ENCODE data around the gene PPP1CC. TPM values are rescaled to one million over a fixed set of nuclear protein-coding genes. Genes with fewer than 3 reads are reported as not detected.

Gene PPP1CC
- total RNA-seq, 3 donors from 2014 or later (not counting 1 experiment from before 2014, with no cell fraction given) = 114 to 121 (median 117) TPM

DNA sequence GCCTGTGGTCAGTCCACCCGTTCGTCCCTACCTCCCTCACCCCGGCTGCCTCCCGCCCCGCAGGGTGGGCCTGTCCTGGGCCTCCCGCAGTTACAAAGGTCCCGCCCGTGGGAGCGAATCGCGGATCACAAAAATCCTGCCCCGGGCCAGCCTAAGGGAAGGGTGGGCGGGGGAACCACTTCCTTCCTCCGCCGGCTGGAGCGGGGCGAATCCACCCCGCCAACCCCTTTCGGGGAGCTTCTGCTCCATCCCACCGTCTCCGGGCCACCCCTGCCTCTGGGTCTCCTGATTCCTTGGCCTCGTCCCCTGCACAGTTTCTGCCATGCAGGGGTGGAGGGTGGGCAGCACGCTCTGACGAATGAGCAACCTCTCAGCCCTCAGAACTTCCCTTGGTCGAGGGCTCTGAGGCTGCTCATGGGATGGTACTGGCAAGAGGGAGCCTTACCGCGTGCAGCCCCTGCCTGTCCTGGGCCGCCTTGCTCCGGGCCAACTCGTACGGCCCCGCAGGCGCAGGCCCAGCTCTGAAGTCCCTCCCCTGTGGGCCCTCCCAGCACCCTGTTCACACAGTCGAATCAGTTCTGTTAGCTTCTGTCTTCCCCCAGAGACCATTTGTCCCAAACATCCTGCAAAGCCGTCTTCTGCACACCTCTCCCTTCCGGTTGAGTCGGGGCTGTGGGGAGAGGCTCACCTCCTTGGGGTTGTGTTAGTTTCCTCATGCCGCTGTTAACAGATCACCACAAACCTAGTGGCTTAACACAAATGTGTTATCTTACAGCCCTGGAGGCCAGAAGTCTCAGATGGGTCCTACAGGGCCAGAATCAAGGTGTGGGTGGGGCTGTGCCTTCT lies 53.2 kb downstream of the PPP1CC start:
- peaks cover 36 to 56% of the 10 kb centered on the region in 2 donors for H3K4me1 Mint-ChIP-seq

DNA sequence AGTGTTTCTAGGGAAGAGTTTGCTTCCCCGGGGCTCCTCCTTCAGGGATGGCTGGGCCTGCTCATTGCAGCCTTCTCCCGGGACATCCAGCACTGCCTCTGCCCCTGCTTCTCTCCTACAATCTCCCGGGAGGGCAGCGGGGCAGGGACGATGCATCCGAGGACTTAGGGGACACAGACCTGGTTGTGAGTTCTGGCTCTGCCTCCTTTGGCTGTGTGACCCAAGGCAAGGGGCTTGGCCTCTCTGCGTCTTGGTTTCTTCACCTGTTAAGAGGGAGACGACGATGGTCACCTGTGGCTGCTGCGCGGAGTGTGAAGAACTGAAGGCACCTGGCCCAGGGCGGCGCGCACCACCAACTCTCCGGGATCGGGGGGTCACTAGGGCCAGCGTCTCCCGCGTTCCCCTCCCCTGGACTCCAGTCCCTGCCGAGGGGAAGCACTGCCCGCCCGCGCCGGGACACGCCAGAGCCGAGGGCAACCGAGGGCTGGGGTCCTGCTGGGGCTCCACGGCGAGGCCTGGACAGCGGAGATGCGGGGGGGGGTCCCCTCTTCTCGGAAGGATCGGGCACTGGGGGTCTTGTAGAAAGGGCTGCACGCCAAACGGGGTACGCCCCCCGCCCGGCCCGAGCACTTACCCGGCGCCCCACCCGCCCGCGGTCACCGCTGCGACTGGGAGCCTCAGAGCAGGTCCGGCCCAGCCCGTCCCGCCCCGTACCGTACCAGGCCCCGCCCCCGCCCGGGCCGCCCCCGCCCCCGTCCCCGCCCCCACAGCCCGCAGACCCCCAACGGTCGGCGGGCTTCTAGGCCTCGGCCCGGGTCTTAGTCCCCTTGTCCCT lies 54.0 kb downstream of the PPP1CC start, which contains the start of gene HVCN1:
HVCN1 (minus strand) TSS at position 670 of the 835 bp plus-strand sequence. CDS start 5,870 bp downstream, outside the sequence.
- no peaks in the 10 kb centered on the region for H3K36me3 Mint-ChIP-seq
- peak in 1 of 2 donors; percentile 59 for DNase-seq
- H3K4me3 ChIP-seq (ENCODE audit: low read length) = peak within 1 kb of the TSS; percentile 77
- intact Hi-C loops (cut with micrococcal nuclease) = loop anchor here (1.0 kb wide), 2 partner anchors 10 to 27 kb away; no protein-coding TSS in a partner anchor
- H3K27ac Mint-ChIP-seq = peak within 1 kb of the TSS; percentile 81 to 92
- no peaks in the 10 kb centered on the region for H3K36me3 ChIP-seq (ENCODE audit: control insufficient read depth, insufficient read depth, low read length)
- TF ChIP-seq, protein P1, sequence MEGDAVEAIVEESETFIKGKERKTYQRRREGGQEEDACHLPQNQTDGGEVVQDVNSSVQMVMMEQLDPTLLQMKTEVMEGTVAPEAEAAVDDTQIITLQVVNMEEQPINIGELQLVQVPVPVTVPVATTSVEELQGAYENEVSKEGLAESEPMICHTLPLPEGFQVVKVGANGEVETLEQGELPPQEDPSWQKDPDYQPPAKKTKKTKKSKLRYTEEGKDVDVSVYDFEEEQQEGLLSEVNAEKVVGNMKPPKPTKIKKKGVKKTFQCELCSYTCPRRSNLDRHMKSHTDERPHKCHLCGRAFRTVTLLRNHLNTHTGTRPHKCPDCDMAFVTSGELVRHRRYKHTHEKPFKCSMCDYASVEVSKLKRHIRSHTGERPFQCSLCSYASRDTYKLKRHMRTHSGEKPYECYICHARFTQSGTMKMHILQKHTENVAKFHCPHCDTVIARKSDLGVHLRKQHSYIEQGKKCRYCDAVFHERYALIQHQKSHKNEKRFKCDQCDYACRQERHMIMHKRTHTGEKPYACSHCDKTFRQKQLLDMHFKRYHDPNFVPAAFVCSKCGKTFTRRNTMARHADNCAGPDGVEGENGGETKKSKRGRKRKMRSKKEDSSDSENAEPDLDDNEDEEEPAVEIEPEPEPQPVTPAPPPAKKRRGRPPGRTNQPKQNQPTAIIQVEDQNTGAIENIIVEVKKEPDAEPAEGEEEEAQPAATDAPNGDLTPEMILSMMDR (IDR thresholded peaks at IDR 0.05) = no peak
- no peaks in the 10 kb centered on the region for H3K27me3 ChIP-seq (ENCODE audit: control insufficient read depth, insufficient read depth, low read length)
- peak; percentile 73 to 77 (median 73) for ATAC-seq
- H3K27ac ChIP-seq (ENCODE audit: low read length) = peak within 1 kb of the TSS; percentile 75
- H3K9me3 ChIP-seq (ENCODE audit: control insufficient read depth, insufficient read depth, low read length) = no peaks in the 10 kb centered on the region
- H3K9me3 Mint-ChIP-seq = no peaks in the 10 kb centered on the region
- no peaks in the 10 kb centered on the region for H3K27me3 Mint-ChIP-seq (ENCODE audit: low read depth in 2 of 2)
- H3K4me1 ChIP-seq (ENCODE audit: control insufficient read depth, insufficient read depth, low read length) = peaks cover 59% of the 10 kb centered on the region
- H3K4me3 Mint-ChIP-seq = peak within 1 kb of the TSS; percentile 91
- 6% methylated on average over 61 of the region's 64 CpGs for WGBS (ENCODE audit: insufficient coverage)
- H3K4me1 Mint-ChIP-seq = peaks cover 41 to 61% of the 10 kb centered on the region in 2 donors

More for the DNA sequence above, 53.2 kb downstream of the PPP1CC start:
- Mint-ChIP-seq H3K27me3 (ENCODE audit: low read depth in 2 of 2) (no peaks in the 10 kb centered on the region), H3K9me3 (no peaks in the 10 kb centered on the region), H3K27ac (peak overlapping the region; percentile 81 to 92), H3K4me3 (peak overlapping the region; percentile 91), H3K36me3 (no peaks in the 10 kb centered on the region)
- intact Hi-C loops (cut with micrococcal nuclease) = loop anchor here (1.0 kb wide), 2 partner anchors 9 to 28 kb away; no protein-coding TSS in a partner anchor
- under 1% methylated on average over 37 of the region's 38 CpGs for WGBS (ENCODE audit: insufficient coverage)
- H3K4me3 ChIP-seq (ENCODE audit: low read length) = peak overlapping the region; percentile 77
- TF ChIP-seq, protein P1 (IDR thresholded peaks at IDR 0.05) = no peak
- H3K36me3 ChIP-seq (ENCODE audit: control insufficient read depth, insufficient read depth, low read length) = no peaks in the 10 kb centered on the region
- H3K4me1 ChIP-seq (ENCODE audit: control insufficient read depth, insufficient read depth, low read length) = peaks cover 65% of the 10 kb centered on the region
- ATAC-seq (peak; percentile 77 to 83 (median 80)), DNase-seq (peak; percentile 40 to 74)
- no peaks in the 10 kb centered on the region for H3K9me3 ChIP-seq (ENCODE audit: control insufficient read depth, insufficient read depth, low read length)
- peak overlapping the region; percentile 75 for H3K27ac ChIP-seq (ENCODE audit: low read length)
- no peaks in the 10 kb centered on the region for H3K27me3 ChIP-seq (ENCODE audit: control insufficient read depth, insufficient read depth, low read length)

DNA sequence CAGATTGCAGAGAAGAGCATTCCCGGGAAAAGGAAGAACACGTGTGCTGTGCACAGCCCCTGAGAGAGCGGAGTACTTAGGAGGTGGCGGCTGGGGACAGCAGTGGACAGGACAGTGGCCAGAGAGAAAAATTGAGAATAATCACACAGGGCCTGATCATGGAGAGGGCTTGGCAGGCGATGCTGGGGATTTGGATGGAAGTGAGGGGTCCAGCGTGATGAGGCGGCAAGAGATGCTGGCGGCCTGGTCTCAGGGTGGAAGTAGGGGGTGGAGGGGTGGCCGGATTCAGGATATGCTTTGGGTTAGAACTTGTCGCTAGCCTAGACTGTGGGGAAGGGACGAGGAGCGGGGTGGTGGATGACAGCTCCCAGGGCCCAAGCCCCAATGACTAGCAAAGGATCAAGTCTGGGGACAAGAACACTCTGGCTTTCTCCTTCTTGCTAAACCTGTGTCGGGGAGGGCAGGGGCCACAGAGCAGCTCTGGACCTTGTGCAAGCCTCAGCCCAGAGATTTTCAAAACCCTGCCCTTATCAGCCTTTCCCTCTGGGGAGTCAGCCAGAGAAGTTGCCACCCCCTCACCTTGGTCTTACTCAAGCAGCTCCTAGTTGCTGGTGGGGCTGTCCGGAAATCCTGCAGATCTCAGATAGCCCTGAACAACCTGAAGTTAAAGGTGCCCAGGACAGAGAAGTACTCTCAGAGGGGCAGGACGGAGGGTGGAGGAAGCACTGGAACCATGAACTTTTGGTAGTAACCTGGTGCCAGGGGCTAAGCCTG lies 55.1 kb downstream of the PPP1CC start:
- H3K27ac ChIP-seq (ENCODE audit: low read length) = no peak overlapping the region
- Mint-ChIP-seq H3K9me3 (no peaks in the 10 kb centered on the region), H3K27ac (peak overlapping the region in 1 of 2 donors; percentile 31), H3K4me3 (peak overlapping the region; percentile 87), H3K27me3 (ENCODE audit: low read depth in 2 of 2) (no peaks in the 10 kb centered on the region), H3K4me1 (peaks cover 41 to 61% of the 10 kb centered on the region in 2 donors), H3K36me3 (no peaks in the 10 kb centered on the region)
- no peaks in the 10 kb centered on the region for H3K9me3 ChIP-seq (ENCODE audit: control insufficient read depth, insufficient read depth, low read length)
- 77% methylated on average over 15 of the region's 15 CpGs for WGBS (ENCODE audit: insufficient coverage)
- peaks cover under 1% of the 10 kb centered on the region for H3K36me3 ChIP-seq (ENCODE audit: control insufficient read depth, insufficient read depth, low read length)
- DNase-seq (no peak), ATAC-seq (no peak)
- peak overlapping the region; percentile 77 for H3K4me3 ChIP-seq (ENCODE audit: low read length)
- H3K27me3 ChIP-seq (ENCODE audit: control insufficient read depth, insufficient read depth, low read length) = no peaks in the 10 kb centered on the region
- intact Hi-C loops (cut with micrococcal nuclease) = no loop called here
- TF ChIP-seq, protein P1 (IDR thresholded peaks at IDR 0.05) = no peak
- H3K4me1 ChIP-seq (ENCODE audit: control insufficient read depth, insufficient read depth, low read length) = peaks cover 59% of the 10 kb centered on the region

All from natural killer cell (primary cell).